ENCODE results near the gene PEAR1.
"Not testable (repeated sequence)": the region's sequence is repeated elsewhere in the genome, so short reads cannot be mapped to it uniquely, and the experiment has no call there.

PEAR1 gene

DNA sequence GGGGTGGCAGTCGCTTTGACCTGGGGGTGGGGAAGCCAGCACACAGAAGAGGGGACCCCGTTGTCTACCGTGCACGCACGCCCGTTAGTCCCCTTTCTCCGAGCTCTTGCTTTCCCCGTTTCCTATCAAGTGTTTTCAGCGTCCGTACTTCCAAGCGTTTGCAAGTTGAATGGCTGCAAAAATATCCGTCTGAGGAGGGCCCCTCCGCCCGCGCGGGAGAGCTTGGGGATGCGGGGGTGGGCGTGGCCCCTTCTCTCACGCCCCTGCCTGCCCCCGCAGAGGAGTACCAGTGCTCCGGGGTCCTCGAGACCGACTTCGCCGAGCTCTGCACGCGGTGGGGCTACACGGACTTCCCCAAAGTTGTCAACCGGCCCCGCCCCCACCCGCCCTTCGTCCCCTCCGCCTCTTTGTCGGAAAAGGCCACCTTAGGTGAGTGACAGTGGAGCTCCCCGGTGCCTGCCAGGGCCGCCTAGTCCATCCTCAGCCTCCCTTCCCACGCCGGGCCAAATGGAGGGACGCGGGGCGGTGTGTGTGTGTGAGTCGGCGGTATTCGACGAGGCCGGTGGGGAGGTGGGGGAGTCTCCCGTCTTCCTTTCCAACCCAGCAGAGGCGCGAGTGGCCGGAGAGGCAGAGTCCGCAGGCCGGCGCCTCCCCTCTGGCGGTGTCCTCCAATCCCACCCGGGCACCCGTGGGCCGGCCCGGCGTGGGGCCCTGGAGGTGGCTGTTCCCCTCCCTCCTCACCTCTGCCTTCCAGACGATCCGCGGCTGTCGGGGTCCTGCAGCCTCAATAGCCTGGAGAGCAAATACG lies 30.4 kb downstream of the PEAR1 start:
- no peak for DNase-seq

DNA sequence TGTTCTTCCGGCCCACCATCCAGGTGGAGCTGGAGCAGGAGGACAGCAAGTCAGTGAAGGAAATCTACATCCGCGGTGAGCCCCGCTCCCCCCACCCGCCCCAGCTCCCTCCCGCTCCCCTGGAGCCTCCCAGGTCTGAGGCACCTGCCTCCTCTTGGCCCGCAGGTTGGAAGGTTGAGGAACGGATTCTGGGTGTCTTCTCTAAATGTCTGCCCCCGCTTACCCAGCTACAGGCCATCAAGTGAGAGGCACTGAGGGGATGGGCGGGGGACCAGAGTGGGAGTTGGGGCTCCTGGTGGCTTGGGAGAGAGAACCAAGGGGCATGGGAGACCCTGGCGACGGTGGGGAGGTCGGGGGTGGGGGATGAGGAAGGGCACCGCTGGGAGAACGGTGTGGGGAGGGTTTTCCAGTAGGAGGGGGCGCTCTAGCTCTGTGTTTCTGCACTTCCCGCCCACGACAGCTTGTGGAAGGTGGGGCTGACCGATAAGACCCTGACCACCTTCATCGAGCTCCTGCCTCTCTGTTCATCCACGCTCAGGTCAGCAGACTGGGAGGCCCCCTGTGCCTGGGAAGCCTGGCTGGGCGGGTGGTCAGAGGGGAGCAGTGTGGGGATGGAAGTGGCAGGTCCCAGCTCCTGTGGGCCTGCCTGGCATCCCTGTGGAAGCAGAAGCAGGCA lies 31.1 kb downstream of the PEAR1 start:
- no peak for DNase-seq

DNA sequence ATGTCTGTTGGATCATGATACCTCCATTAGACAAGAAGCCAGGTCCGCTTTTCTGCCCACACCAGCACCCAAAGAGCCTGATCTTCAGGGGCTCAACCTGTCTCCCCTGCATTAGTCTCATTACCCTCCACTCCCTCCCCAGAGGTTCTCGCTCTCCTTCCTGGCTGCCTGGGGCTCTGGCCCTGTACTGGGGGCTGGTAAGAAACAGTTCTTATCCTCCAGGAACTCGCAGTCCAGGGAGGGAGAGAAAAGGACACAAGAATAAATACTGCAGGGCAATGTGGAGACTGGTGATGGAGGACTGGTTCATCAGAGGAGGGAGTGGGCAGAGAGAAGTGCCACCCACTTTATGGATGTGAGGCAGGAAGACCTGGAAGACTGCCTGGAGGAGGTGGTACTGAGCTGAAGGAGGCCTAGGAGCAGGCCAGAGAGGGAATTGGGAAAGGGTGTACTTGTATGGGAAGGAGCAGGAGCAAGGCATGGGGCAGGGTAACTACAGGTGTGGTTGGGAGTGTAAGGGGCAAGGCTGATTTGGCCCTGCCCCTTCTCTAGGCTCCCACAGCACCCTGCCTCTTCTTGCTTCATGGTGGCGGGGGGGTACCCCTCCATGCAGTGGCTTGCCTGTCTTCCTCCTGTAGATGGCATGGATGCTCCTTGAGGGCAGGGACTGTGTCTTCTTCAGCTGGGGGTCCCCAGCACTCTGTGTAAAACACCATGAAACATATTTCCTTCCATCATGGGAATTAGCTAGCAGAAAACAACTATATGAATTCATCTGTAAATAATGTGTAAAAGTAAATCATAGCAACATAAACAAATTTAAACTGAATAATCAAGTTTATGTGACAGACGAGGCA lies 31.9 kb downstream of the PEAR1 start:
- DNase-seq = no peak

DNA sequence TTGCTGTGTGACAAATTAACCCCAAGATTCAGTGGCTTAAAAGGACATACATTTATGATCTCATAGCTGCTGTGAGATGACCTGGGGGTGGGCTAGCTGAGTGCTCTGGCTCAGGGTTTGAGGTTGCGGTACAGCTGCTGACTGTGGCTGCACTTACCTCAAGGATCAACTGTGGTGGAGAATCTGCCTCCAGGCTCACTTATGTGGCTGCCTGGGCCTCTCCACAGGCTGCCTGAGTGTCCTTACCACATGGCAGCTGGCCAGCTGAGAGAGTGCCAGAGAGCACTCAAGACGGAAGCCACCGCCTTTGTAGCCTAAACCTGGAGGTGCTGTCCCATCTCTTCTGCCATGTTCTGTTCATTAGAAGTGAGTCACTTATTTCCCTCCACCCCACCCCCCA lies 32.7 kb downstream of the PEAR1 start:
- DNase-seq = peak in 1 of 5 experiments; percentile 45

DNA sequence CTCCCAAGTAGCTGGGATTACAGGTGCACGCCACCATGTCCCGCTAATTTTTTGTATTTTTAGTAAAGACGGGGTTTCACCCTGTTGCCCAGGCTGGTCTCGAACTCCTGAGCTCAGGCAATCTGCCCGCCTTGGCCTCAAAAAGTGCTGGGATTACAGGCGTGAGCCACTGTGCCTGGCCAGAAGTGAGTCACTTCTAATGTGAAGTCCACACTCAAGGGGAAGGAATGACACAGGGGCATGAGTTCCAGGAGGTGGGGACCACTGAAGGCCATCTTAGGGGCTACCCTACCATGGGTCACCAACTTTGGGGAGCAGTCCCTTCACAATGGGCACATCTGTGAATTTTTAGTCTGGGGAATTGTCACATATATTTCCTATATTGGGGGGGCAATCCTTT lies 33.2 kb downstream of the PEAR1 start:
- DNase-seq = not testable (repeated sequence)

DNA sequence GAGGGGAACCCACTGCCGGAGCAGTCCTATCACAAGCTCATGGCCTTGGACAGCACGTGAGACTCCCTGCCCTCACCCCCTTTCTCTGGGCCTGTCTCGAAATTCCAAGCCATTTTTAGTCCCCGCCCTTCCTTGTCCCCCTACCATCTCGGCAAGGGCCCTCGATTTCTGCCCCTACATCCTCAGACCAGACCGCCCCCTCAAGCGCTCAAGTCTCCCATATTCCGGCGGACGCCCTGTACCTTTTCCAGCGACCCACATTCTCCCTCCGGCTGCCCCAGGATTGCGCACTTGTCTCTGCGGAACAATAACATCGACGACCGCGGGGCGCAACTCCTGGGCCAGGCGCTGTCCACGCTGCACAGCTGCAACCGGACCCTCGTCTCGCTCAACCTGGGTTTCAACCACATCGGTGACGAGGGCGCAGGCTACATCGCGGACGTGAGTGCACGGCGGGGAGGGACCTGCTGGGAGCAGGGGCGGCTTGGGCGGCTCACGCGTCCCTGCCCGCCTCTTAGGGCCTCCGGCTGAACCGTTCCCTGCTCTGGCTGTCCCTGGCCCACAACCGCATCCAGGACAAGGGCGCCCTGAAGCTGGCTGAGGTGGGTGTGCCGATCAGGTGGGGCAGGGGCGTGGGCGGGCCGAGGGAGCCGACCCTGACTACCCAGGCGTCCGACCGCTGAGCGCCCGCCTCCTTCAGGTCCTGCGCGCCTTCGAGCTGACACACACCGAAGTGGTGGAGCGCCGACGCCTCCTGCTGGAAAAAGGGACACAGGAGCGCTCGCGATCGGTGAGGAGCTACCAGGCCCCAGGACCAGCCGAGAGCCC lies 33.9 kb downstream of the PEAR1 start:
- peak in 4 of 5 experiments; percentile 33 to 59 (median 50) for DNase-seq

DNA sequence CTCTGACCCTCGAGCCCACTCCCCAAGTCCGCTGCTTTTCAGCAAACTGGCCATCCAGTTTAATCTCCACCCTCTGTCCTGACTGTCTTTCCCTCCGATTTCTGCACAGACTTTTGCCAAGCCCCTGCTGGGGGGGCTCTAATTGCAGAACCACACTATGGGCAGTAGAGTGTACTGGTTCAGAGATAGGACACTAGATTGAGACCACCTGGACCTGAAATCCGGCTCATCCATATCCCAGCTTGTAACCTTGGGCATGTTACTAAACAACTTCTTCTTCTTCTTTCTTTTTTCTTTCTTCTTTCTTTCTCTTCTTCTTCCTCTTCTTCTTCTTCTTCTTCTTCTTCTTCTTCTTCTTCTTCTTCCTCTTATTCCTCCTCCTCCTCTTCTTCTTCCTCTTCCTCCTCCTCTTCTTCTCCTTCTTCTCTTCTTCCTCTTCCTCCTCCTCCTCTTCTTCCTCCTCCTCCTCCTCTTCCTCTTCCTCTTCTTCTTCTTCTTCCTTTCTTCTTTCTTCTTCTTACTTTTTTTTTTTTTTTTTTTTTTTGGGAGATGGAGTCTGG lies 34.6 kb downstream of the PEAR1 start:
- no peak for DNase-seq

DNA sequence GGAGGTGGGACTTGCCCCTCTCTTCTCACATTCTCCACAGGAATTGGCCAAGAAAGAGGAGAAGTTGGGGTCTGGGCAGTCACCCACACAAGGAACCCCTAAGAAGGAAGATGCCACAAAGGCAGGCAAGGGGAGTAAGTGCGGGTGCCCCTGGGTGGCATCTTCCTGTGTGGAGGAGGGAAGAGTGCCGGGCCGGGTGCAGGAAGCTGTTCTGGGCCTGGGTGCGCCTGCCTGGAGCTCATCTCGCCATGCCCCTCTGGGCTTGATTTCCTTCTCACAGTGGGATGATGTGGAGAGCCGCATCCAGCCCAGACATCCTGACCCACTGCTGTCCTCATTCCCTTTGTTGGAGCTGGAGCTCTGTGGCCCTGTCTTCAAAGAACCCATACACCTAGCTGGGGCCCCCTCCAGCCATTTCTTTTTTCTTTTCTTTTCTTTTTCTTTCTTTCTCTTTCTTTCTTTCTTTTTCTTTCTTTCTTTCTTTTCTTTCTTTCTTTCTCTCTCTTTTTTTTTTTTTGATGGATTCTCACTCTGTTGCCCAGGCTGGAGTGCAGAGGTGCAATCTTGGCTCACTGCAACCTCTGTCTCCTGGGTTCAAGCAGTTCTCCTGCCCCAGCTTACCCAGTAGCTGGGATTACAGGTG lies 36.2 kb downstream of the PEAR1 start:
- DNase-seq = no peak

DNA sequence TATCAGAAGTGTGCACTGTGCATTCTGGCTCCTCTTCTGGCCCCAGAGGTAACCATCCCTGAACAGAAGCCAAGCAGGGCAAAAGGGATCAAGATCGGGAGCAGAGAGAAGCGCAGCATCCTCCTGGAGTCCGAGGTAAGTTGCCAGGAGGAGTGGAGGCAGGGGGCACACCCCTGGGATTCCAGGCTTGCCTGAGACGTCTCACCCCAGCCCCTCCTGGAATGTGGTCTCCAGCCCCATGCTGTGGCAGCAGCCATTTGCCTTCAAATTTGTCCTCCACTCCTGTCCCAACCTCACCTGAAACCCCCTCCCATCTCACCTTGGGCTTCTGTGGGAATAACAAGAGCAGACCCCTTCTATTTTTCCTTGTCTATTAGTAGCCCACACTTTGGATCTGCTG lies 37.0 kb downstream of the PEAR1 start:
- DNase-seq = no peak

DNA sequence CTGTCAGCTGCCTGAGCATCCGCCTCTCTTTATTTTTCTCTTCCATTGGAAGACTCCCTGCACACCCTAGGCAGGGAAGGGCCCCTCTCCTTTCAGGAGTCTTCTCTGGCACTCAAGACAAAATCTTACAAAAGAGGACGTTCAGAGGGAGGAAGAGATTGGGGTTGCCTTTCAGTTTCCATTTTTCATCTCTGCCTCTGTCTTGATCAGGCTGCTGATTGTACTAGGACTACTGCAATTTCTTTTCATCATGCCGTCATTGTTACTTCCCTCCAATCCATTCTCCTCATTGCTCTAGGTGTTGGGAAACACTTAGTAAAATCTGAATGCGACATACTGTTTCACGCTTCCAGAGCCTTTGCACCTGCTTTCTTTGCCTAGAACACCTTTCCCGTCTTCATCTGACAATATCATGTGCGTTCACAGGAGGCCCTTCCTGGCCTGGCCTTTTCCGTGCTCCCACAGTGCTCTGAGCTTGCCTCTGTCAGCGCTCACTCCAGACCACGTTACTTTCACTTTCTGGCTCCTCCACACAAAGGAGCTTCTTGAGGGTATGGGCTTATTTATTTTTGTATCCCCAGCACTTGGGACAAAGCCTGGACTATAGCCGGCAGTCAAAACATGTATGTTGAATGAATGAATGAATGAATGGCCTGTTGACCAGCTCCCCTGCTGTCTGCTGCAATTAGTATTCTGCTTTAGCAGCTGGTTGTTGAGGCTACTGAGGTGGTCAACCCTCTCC lies 37.9 kb downstream of the PEAR1 start:
- no peak for DNase-seq

DNA sequence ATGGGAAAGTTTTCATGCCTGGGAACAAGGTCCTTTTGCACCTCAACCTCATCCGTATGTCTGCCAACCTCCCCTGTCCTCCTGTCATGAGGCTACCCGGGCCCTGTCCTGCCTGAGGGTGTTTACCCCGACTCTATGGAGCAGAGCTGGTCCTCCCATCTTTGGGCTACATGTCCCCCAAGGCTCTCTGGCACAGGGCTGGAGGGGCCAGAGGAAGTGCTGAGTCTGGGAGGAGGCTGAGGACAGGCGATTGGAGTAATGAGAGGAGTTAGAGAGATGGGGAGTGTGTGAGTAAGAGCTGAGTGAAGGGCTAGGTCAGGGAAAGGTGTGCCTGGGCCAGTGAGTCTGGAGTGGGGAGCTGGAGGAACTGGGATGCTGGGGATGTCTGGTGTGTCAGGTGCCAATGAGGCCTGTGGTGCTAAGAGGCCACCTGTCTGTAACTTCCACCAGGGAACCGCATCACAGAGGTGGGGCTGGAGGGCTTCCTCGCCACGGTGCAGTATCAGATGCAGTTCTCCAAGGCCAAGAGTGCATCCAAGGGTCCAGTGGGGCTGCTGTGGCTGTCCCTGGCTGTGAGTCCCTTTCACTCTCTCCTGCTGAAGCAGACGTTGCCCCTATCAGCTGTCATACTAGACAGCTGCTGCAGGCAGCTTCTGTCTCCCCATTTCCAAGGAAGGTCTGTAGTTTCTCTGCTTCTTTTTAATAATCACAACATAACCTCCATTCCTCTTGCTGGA lies 38.6 kb downstream of the PEAR1 start:
- DNase-seq = no peak

DNA sequence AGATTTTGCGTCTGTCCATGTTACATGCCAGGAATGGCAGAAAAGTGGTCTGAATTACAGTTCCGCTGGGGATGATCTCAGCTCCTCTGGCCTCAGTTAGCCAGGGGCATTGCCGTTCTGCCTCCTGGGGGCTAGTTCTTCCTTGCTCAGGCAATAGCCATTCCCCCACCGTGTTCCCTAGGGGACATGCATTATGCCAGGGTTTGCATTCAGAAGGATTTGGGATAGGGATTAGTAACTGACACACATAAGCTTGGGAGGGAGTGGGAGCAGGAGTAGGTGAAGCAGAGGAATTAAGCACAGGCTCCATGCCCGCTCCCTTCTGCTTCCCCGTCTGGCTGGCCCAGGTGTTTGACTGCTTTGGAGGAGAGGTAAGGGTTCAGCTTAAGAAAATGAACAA lies 39.6 kb downstream of the PEAR1 start:
- no peak for DNase-seq

DNA sequence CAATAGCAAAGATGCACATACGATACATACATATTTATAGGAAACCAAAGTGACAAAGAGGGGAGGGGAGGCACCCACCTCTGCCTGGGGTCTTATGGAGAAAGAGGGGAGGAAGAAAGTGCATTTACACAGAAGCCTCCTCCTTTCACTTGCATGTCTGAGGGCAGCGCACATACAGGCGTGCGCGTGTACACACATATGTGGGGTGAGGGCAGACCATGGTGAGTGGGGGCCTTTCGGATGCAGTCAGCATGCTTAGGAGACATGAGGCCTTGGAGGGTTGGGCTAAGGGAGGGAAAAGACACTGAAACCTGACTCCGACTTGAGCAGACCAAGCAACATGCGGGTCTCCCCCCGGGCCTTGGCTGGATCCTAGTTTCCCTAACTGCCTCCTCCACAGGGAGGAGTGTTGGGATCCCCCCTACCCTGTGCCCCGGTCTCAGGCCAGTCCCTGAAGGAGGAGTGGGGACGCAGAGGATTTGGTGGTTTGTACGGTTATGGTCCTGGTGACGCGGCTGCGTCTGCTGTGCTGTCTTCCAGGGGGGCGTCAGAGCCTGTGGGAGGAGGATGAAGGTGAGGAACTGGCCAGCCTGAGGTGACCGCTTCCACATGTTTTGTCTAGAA lies 42.1 kb downstream of the PEAR1 start:
- no peak for DNase-seq

DNA sequence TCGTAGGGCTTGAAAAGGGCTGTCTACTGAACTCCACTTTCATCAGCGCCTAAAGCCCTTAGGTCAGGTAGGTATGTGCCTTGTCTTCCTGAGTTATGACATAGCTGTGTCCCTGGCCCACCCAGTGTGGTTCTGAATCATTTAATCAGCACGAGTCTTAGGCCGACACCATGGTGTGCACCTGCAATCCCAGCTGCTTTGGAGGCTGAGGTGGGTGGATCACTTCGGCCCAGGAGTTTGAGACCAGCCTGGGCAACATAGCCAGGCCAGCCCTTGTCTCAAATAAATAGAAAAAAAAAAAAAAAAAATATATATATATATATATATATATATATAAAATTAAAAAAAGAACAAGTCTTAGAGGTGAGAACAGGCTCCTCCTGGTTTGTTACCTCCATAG lies 42.7 kb downstream of the PEAR1 start:
- DNase-seq = no peak

DNA sequence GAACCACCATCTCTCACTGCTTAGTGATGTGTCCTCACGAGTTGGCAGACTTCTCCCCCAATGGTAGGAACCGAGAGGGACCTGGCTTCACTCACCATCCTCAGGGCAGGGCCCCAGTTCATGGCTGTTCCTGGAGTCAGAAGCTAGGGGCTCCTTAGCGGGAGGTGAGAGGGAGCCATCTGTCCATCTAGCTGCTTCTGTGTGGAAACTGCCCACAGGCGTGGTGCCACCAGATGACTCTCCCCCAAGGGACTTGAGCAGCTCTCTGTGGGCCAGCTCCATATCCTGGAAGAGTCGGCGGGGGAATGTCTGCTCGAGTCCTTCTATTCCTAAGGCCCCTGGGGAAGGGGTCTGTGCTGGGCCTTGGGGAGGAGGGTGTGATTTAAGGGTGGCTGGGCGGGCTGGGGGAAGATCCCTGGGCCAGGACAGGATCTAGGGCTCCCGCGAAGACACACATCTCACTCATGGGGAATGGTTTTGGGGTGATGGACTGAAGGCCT lies 43.3 kb downstream of the PEAR1 start:
- no peak for DNase-seq

DNA sequence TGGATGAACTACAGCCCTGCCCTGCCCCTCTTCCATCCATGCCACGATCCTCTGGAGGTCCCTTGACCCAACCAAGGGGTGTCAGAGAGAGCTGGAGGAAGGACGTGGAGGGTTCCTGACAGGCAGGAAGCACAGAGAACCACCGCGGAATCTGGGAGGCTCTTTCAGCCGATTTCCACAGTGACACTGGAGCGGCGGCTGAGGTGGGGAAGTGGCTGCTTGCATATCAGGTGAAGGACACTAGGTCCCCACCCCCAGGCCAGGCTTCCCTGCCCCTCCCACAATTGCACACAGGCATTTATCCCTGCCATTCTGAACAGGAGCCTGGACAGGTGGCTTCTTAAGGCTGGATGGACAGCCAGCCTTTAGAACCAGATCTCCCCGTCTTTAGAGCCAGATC lies 44.4 kb downstream of the PEAR1 start:
- no peak for DNase-seq

DNA sequence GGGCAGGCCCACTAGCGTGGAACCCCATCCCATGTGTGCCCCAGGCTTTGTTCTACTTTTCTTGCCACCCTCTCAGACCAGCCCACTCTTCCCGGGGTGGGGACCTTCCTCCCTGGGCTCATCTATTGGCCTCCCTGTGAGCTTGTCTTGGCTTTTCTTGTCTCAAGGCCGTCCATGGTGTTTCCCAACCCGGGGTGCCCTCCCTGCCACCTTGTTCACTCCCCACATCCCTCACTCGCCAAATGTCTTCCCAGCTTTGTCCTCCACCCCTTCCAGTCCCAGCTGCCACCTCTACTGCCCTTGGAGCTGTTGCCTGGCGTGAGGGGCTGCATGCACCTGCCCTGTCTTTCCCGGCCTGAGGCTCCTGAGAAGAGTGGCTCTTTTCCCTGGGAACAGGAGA lies 45.3 kb downstream of the PEAR1 start:
- DNase-seq = no peak

DNA sequence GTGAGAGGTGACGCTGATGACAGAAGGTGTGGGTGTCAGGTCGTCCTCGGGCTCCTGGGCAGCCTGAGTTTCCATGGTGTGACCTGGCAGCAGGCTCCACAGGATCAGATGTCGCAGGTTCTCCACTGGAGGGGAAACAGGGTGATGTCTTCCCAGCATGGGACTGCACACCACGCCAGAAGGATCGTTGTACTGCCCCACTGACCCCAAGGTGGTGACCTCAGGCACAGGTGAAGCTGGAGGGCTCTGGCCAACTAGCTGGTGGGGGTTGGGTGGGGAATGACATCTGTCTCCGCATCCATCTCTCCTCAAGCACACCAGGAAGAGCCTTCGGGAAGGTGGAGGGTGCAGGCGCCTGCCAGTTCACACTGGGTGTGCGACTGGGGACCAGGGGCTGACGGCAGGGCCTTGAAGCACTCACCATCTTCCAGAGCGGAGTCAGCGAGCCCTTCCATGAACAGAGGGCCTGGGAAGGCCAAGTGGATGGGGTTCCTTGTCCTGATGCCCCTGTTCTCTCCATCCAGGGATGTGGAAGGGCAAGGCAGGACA lies 46.3 kb downstream of the PEAR1 start:
- no peak for DNase-seq

DNA sequence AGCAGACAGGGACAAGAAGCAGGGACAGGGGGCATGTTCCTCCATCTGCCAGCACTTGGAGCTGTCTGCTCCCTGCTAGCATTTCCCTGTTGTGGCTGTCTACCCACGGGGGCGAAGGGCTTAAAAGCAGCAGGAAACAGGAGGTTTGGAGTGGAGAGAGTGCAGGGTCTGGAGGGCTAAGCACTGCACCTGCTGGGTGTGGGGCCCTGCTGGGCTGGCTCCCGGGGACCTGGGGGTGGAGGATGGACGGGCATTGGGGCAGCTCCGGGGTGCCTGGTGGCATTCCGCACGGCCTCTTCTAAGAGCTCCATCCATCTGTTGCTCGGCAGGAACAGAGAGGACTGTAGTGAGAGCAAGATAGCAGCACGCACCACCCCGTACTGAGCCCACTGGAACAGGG lies 48.2 kb downstream of the PEAR1 start:
- DNase-seq = no peak

Data from T-helper 2 cell (primary cell).